Smooth muscle cell (in vitro differentiated cells): Measurements from ENCODE around the gene NFKBIL1. TPM values are rescaled to one million over a fixed set of nuclear protein-coding genes. Genes with fewer than 3 reads are reported as not detected.

Experiments
- DNase-seq: peaks from one replicate; lab custom pipeline; 2025; ENCODE audit not compliant: unreplicated experiment; lab: John Stamatoyannopoulos, UW
- H2AFZ ChIP-seq: fragments of 200-600 bp; sonication (generic); 2 replicates; pipeline ENCODE4 v1.6.0; 2016; ENCODE audit warnings: antibody characterized with exemption, low read depth, mild to moderate bottlenecking
- H3F3A ChIP-seq: fragments of 200-600 bp; sonication (generic); 2 replicates; pipeline ENCODE4 v1.6.0; 2017; ENCODE audit warnings: antibody characterized with exemption, low read depth
- H3K27ac ChIP-seq: fragments of 200-600 bp; sonication (generic); 2 replicates; pipeline ENCODE4 v1.5.1; 2016; ENCODE audit warnings: low read depth, mild to moderate bottlenecking
- H3K27me3 ChIP-seq: fragments of 200-600 bp; sonication (generic); 2 replicates; pipeline ENCODE4 v1.6.1; 2016; ENCODE audit warnings: low read depth, mild to moderate bottlenecking
- H3K36me3 ChIP-seq: fragments of 200-600 bp; sonication (generic); 2 replicates; pipeline ENCODE4 v1.5.1; 2016; ENCODE audit warnings: low read depth
- H3K4me1 ChIP-seq: fragments of 200-600 bp; sonication (generic); 2 replicates; pipeline ENCODE4 v1.5.1; 2016; ENCODE audit warnings: low read depth
- H3K4me2 ChIP-seq: fragments of 200-600 bp; sonication (generic); 2 replicates; pipeline ENCODE4 v1.6.0; 2016; ENCODE audit warnings: mild to moderate bottlenecking
- H3K4me3 ChIP-seq: fragments of 200-600 bp; sonication (generic); 2 replicates; pipeline ENCODE4 v1.5.1; 2016; ENCODE audit warnings: mild to moderate bottlenecking
- H3K79me2 ChIP-seq: fragments of 200-600 bp; sonication (generic); 2 replicates; pipeline ENCODE4 v1.6.0; 2016; ENCODE audit warnings: low read depth, mild to moderate bottlenecking
- H3K9ac ChIP-seq: fragments of 200-600 bp; sonication (generic); 2 replicates; pipeline ENCODE4 v1.6.0; 2016; ENCODE audit warnings: low read depth
- H3K9me3 ChIP-seq: fragments of 200-600 bp; sonication (generic); replicated peaks from 2 replicates; pipeline ENCODE4 v1.5.1; 2016; ENCODE audit warnings: low read depth
- H4K20me1 ChIP-seq: fragments of 200-600 bp; sonication (generic); 2 replicates; pipeline ENCODE4 v1.6.0; 2016; ENCODE audit warnings: low read depth
- WGBS: methylation state at CpG from one replicate; pipeline ENCODE4 v1.1.7; 2016; ENCODE audit warnings: low lambda C conversion rate; 5-methylcytosine and 5-hydroxymethylcytosine counted together
- polyA plus RNA-seq: library from polyadenylated mRNA; unstranded; fragments of >200 nt; fragmentation: Nextera tagmentation; extraction: Ambion mirVana; gene quantifications from 2 replicates; pipeline ENCODE4 v1.2.1, GENCODE V29; 2016
- total RNA-seq: library from RNA; depleted of rRNA; stranded (reverse); fragments of >200 nt; gene quantifications from 2 replicates; pipeline ENCODE4 v1.2.3, GENCODE V29; 2014
- TF ChIP-seq, protein P1 (sequence below): fragments of 200-600 bp; sonication (generic); IDR thresholded peaks from 2 replicates; pipeline ENCODE4 v1.5.1; 2017; ENCODE audit warnings: borderline replicate concordance, mild to moderate bottlenecking, antibody characterized with exemption; ENCODE audit not compliant: insufficient read depth, poor library complexity, severe bottlenecking

Gene NFKBIL1
- total and polyA plus RNA-seq, 2 experiments from 2014 or later: 8.1 to 23.5 TPM

DNA sequence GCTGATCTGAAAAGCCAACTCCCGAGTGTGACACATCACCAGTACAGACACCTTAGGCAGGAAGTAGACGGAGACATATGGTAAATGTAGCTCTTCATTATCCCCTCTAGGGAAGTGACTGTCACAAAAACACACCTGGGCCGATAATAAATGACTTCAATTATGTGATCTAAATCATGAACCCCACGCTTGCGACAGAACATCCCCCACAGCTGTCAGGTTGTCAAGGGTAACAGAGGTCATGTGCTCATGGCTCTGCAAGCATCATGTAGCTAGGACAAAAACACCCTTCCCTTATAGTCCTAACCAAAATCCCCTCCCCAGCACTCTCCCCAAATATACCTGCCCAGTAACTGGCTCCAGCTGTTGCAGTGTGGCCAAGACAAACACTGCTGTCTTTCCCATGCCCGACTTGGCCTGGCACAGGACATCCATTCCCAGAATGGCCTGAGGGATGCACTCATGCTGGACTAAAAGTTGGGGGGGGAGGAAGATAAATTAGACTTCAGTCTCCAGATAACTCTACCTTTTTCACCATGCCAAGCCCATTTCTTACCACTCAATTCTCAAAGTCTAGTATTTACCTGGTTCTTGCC, 8.5 kb upstream of the NFKBIL1 start:
- peaks cover 16% of the 10 kb centered on the region for H3K36me3 ChIP-seq
- WGBS: 91% methylated on average over 6 of the region's 6 CpGs
- H3K27ac ChIP-seq: no peak overlapping the region
- H3K4me3 ChIP-seq: peak overlapping the region; percentile 93
- H4K20me1 ChIP-seq: peaks cover 75% of the 10 kb centered on the region
- TF ChIP-seq, protein P1, sequence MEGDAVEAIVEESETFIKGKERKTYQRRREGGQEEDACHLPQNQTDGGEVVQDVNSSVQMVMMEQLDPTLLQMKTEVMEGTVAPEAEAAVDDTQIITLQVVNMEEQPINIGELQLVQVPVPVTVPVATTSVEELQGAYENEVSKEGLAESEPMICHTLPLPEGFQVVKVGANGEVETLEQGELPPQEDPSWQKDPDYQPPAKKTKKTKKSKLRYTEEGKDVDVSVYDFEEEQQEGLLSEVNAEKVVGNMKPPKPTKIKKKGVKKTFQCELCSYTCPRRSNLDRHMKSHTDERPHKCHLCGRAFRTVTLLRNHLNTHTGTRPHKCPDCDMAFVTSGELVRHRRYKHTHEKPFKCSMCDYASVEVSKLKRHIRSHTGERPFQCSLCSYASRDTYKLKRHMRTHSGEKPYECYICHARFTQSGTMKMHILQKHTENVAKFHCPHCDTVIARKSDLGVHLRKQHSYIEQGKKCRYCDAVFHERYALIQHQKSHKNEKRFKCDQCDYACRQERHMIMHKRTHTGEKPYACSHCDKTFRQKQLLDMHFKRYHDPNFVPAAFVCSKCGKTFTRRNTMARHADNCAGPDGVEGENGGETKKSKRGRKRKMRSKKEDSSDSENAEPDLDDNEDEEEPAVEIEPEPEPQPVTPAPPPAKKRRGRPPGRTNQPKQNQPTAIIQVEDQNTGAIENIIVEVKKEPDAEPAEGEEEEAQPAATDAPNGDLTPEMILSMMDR: no peak
- no peaks in the 10 kb centered on the region for H3K9me3 ChIP-seq
- H2AFZ ChIP-seq: no peak overlapping the region
- H3K9ac ChIP-seq: peak overlapping the region; percentile 95
- peak overlapping the region; percentile 99 for H3K4me2 ChIP-seq
- no peak for DNase-seq
- no peaks in the 10 kb centered on the region for H3K27me3 ChIP-seq
- H3K4me1 ChIP-seq: peaks cover 20% of the 10 kb centered on the region
- H3F3A ChIP-seq: peaks cover 26% of the 10 kb centered on the region
- H3K79me2 ChIP-seq: peaks cover 72% of the 10 kb centered on the region

DNA sequence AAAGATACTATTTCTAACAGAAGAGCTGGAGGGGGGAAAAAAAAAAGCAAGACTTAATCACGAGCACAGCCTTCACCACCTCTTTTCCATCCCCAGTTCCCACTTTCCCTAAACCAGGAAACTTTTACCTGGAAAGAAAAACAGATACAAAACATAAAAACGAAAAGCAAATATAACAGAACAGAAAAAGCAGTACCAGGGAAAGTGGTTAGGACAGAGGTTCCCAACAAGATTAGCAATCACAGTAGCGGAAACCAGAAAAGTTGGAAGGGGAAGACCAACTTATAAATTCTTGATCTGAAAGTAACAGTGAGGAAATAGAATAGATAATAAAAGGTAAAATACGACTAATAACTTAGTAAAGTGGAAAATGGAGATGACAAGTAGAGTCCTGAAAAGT, 6.8 kb upstream of the NFKBIL1 start:
- peak overlapping the region; percentile 95 for H3K9ac ChIP-seq
- no peaks in the 10 kb centered on the region for H3K27me3 ChIP-seq
- H3K4me3 ChIP-seq: peak overlapping the region; percentile 93
- peak overlapping the region; percentile 90 for H3K27ac ChIP-seq
- WGBS: 13% methylated on average over 4 of the region's 4 CpGs
- peaks cover 17% of the 10 kb centered on the region for H3F3A ChIP-seq
- peaks cover 68% of the 10 kb centered on the region for H3K79me2 ChIP-seq
- H3K9me3 ChIP-seq: no peaks in the 10 kb centered on the region
- H3K4me2 ChIP-seq: peak overlapping the region; percentile 99
- peaks cover 7% of the 10 kb centered on the region for H3K36me3 ChIP-seq
- H2AFZ ChIP-seq: no peak overlapping the region
- H4K20me1 ChIP-seq: peaks cover 58% of the 10 kb centered on the region
- TF ChIP-seq, protein P1: no peak
- no peak for DNase-seq
- H3K4me1 ChIP-seq: peaks cover 20% of the 10 kb centered on the region

DNA sequence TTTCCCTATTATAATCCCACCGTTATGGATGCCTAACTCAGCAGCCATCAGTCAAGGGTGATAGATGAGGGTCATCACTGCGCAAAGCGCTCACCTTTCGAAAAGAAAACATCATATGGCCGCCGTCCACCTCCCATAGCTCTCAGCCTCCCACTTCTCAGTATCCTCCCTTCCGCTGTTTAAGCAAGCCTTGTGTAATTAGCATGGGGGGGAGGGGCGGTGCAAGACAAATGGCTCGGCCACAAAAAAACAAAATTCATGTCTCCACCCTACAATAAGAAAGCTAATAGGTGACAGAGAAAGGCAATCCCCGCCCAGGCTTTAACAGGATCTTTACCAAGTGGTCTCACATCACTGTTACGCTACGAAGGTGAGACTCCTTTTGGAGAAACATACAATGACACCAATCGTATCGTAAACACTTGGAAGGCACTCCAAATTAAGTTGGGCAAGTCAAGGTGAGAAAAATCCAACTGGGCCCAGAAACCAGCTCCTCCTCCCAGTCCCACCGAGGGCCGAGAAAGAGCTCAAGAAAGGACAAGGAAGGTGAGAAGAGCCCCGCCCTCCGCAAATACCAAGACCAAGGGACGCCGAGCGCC, 6.2 kb upstream of the NFKBIL1 start:
- Histone ChIP-seq H3F3A (peaks cover 17% of the 10 kb centered on the region), H3K4me3 (peak overlapping the region; percentile 93), H2AFZ (no peak overlapping the region), H4K20me1 (peaks cover 53% of the 10 kb centered on the region), H3K27me3 (no peaks in the 10 kb centered on the region), H3K27ac (peak overlapping the region; percentile 90), H3K36me3 (peaks cover 2% of the 10 kb centered on the region), H3K9ac (peak overlapping the region; percentile 95), H3K79me2 (peaks cover 63% of the 10 kb centered on the region), H3K4me1 (peaks cover 20% of the 10 kb centered on the region), H3K9me3 (no peaks in the 10 kb centered on the region), H3K4me2 (peak overlapping the region; percentile 99)
- WGBS: under 1% methylated on average over 21 of the region's 21 CpGs
- TF ChIP-seq, protein P1: no peak
- no peak for DNase-seq
